Measurements from ENCODE around the gene ZMIZ1. TPM values are rescaled to one million over a fixed set of nuclear protein-coding genes. Genes with fewer than 3 reads are reported as not detected.

The ZMIZ1 gene
- total RNA-seq, 2 experiments from 2014 or later: 14.6 to 15.5 TPM

DNA sequence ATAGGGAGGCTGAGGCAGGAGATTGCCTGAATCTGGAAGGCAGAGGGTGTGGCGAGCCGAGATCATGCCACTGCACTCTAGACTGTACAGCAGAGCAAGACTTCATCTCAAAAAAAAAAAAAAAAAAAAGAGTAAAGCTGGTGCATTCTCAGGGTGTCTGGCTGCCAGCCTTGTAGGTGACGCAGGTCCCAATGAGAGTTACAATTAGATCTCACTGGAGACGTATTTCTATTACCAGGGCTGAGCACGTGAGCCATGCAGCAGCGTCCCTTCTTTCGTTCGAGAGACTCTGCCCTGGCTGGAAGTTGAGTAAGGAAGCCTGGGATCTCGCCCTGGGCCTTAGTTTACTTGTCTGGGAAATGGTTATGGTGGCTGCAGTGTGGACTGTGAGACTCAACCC, 22.4 kb upstream of the ZMIZ1 start:
- peaks cover 94% of the 10 kb centered on the region for H3K4me1 Mint-ChIP-seq (ENCODE audit: low read depth)
- H3K27me3 ChIP-seq (ENCODE audit: control insufficient read depth in 1 of 2, insufficient read depth in 2 of 2, low read length in 2 of 2): no peaks in the 10 kb centered on the region
- ChIA-PET POLR2A (interaction anchor here (1.3 kb wide), 1 partner anchor 10 kb away, joined by 3 read pairs; no protein-coding TSS in a partner anchor), CTCF (no interaction called here)
- no peak overlapping the region for H3K4me3 Mint-ChIP-seq
- intact Hi-C loops (cut with DNase I, micrococcal nuclease): no loop called here
- peak overlapping the region in 1 of 2 donors; percentile 93 for H3K27ac ChIP-seq (ENCODE audit: low read depth in 1 of 2, low read length in 2 of 2)
- peaks cover 4% of the 10 kb centered on the region for H3K9me3 Mint-ChIP-seq
- no peak overlapping the region for H3K4me3 ChIP-seq (ENCODE audit: low read length)
- H3K27me3 Mint-ChIP-seq: no peaks in the 10 kb centered on the region
- no peaks in the 10 kb centered on the region for H3K36me3 ChIP-seq (ENCODE audit: insufficient read depth, low read length)
- peaks cover 74% of the 10 kb centered on the region for H3K4me1 ChIP-seq (ENCODE audit: insufficient read depth, low read length)
- TF ChIP-seq, protein P1, sequence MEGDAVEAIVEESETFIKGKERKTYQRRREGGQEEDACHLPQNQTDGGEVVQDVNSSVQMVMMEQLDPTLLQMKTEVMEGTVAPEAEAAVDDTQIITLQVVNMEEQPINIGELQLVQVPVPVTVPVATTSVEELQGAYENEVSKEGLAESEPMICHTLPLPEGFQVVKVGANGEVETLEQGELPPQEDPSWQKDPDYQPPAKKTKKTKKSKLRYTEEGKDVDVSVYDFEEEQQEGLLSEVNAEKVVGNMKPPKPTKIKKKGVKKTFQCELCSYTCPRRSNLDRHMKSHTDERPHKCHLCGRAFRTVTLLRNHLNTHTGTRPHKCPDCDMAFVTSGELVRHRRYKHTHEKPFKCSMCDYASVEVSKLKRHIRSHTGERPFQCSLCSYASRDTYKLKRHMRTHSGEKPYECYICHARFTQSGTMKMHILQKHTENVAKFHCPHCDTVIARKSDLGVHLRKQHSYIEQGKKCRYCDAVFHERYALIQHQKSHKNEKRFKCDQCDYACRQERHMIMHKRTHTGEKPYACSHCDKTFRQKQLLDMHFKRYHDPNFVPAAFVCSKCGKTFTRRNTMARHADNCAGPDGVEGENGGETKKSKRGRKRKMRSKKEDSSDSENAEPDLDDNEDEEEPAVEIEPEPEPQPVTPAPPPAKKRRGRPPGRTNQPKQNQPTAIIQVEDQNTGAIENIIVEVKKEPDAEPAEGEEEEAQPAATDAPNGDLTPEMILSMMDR (IDR thresholded peaks at IDR 0.05): no peak
- H3K27ac Mint-ChIP-seq: peak overlapping the region; percentile 86
- no peaks in the 10 kb centered on the region for H3K9me3 ChIP-seq (ENCODE audit: control insufficient read depth in 1 of 2, insufficient read depth in 1 of 2, low read length in 2 of 2)
- peak in 1 of 14 experiments; percentile 7 for DNase-seq
- peak; percentile 38 for ATAC-seq (ENCODE audit: poor library complexity)
- no peaks in the 10 kb centered on the region for H3K36me3 Mint-ChIP-seq (ENCODE audit: low read depth)

DNA sequence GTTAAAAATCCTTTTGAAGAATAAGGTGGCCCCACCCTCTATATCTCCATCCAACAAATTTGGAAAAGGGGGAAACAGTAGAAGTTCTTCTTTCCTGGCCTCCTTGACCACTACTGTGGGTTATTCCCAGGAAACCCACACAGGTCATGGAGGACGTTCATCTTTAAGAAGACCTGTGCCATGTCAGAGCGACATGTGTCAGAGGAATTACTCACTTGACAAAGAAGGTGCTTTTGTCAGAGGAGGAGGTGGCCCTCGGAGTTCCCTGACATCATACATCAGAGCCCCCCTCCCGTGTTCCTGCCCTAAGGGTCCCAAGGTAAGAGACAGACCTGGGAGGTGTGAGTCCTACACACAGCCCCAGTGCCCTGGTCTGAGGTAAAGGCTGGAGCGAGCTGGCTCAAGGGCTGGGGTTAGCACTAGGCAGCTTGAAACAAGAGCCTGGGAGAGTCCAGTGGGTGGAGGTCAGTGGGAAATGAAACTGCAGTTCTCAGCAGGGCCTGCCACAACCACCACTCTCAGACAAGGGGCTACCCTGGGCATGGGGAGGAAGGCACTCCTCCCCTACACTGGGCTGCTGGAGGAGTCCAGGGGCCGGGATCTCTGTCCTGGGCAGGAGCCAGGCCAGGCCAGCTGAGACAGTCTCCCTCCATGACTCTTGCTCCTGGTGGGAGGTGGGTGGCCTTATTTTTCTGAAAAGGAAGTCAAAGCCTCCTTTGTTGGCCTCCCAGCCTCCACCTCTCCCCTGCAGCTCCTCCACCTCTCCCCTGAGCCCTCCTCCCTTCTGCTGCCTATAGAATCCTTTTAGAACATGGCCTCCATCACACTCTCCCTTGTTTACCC, 21.8 kb upstream of the ZMIZ1 start:
- DNase-seq: peak in 2 of 14 experiments; percentile 23 to 32
- POLR2A ChIA-PET: interaction anchor here (0.7 to 2.7 kb wide), 4 partner anchors 21 to 86 kb away, joined by 3 to 27 read pairs (median 3); partner anchors contain the start of gene ZMIZ1

DNA sequence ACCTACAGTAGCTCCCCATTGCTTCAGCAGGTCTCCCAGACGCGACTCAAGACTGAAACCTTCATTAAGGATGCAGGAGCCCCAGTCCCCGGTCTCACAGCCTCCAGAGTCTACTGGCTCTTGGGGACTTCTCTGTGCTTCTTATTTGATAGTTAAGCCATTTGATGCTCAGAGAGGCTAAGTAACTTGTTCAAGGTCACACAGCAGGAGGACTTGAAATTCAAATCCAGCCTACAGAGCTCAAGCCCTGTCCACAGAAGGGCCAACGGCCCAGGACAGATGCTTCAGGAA, 21.2 kb upstream of the ZMIZ1 start:
- Mint-ChIP-seq H3K4me3 (peak overlapping the region; percentile 44), H3K36me3 (ENCODE audit: low read depth) (no peaks in the 10 kb centered on the region), H3K27me3 (no peaks in the 10 kb centered on the region), H3K9me3 (peaks cover 4% of the 10 kb centered on the region), H3K4me1 (ENCODE audit: low read depth) (peaks cover 94% of the 10 kb centered on the region), H3K27ac (peak overlapping the region; percentile 86)
- H3K27me3 ChIP-seq (ENCODE audit: control insufficient read depth in 1 of 2, insufficient read depth in 2 of 2, low read length in 2 of 2): no peaks in the 10 kb centered on the region
- CTCF ChIA-PET: no interaction called here
- POLR2A ChIA-PET: interaction anchor here (0.7 to 2.7 kb wide), 4 partner anchors 20 to 87 kb away, joined by 3 to 27 read pairs (median 3); partner anchors contain the start of gene ZMIZ1
- no peaks in the 10 kb centered on the region for H3K9me3 ChIP-seq (ENCODE audit: control insufficient read depth in 1 of 2, insufficient read depth in 1 of 2, low read length in 2 of 2)
- no peak for ATAC-seq (ENCODE audit: poor library complexity)
- peaks cover 86% of the 10 kb centered on the region for H3K4me1 ChIP-seq (ENCODE audit: insufficient read depth, low read length)
- intact Hi-C loops (cut with DNase I, micrococcal nuclease): no loop called here
- peak in 2 of 14 experiments; percentile 12 to 16 for DNase-seq
- H3K4me3 ChIP-seq (ENCODE audit: low read length): no peak overlapping the region
- peak overlapping the region; percentile 81 to 93 for H3K27ac ChIP-seq (ENCODE audit: low read depth in 1 of 2, low read length in 2 of 2)
- H3K36me3 ChIP-seq (ENCODE audit: insufficient read depth, low read length): no peaks in the 10 kb centered on the region
- TF ChIP-seq, protein P1 (IDR thresholded peaks at IDR 0.05): no peak

More for the DNA sequence above, 21.8 kb upstream of the ZMIZ1 start:
- Mint-ChIP-seq H3K4me1 (ENCODE audit: low read depth) (peaks cover 94% of the 10 kb centered on the region), H3K27ac (peak overlapping the region; percentile 86), H3K9me3 (peaks cover 4% of the 10 kb centered on the region), H3K36me3 (ENCODE audit: low read depth) (no peaks in the 10 kb centered on the region), H3K4me3 (peak overlapping the region; percentile 25), H3K27me3 (no peaks in the 10 kb centered on the region)
- no peaks in the 10 kb centered on the region for H3K27me3 ChIP-seq (ENCODE audit: control insufficient read depth in 1 of 2, insufficient read depth in 2 of 2, low read length in 2 of 2)
- no peaks in the 10 kb centered on the region for H3K36me3 ChIP-seq (ENCODE audit: insufficient read depth, low read length)
- H3K9me3 ChIP-seq (ENCODE audit: control insufficient read depth in 1 of 2, insufficient read depth in 1 of 2, low read length in 2 of 2): no peaks in the 10 kb centered on the region
- TF ChIP-seq, protein P1 (IDR thresholded peaks at IDR 0.05): no peak
- intact Hi-C loops (cut with DNase I, micrococcal nuclease): no loop called here
- H3K4me3 ChIP-seq (ENCODE audit: low read length): no peak overlapping the region
- CTCF ChIA-PET: no interaction called here
- peak overlapping the region; percentile 26 to 93 for H3K27ac ChIP-seq (ENCODE audit: low read depth in 1 of 2, low read length in 2 of 2)
- ATAC-seq (ENCODE audit: poor library complexity): no peak
- peaks cover 80% of the 10 kb centered on the region for H3K4me1 ChIP-seq (ENCODE audit: insufficient read depth, low read length)

Measured in CD4-positive, alpha-beta T cell (primary cell).